ENCODE measurements around the gene SESN3.
A peak's percentile ranks its signal among the peaks of the same experiment; 100 is the strongest.
"Not testable (repeated sequence)": the region's sequence is repeated elsewhere in the genome, so short reads cannot be mapped to it uniquely, and the experiment has no call there.

Gene SESN3

DNA sequence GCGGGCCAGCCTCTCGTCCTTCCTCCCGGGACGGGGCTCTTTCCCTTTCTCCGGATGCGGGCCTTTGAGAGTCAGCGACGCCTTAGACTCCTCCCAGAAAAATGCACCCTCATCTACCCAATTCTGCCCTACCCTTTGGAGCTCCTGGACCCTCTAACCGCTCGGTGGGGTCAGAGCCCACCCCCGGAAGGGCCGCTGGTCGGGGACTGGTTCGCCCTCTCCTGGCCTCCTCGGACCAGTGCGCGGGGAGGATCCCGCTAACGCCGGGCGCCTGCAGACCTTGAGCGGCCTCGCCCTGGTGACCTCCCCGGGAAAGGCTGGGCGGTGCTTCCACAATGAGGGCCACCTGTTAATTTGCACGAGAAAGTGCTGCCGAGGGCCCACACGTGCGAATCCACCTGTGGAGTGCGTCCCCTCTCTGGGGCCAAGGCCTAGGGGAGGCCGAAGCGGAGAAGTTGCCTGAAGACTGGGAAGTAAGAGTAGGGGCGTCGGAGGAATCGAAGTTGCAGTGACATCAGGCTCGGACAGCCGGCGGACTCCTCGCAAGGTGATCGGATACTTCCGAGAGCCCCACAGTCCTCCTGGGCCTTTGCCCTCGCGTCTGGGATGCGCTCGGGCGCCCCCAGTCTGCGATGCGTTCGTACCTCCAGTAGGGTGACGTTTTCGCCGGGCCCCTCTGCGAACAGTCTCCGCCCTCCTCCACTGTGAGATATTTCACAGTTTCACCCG lies 79.9 kb downstream of the SESN3 start:
- DNase-seq, result peak; percentile 81

GRCh38 chr11:95149651-95150364 lies 81.2 kb downstream of the SESN3 start:
- DNase-seq, result no peak

- DNase-seq, result no peak
These were observed 82.1 kb downstream of the SESN3 start for GRCh38 chr11:95148938-95149337.

- DNase-seq, result no peak
These were observed 82.6 kb downstream of the SESN3 start for GRCh38 chr11:95148406-95148805.

GRCh38 chr11:95147364-95147905 lies 83.6 kb downstream of the SESN3 start:
- no peak for DNase-seq

- no peak for DNase-seq
These were observed 85.5 kb downstream of the SESN3 start for GRCh38 chr11:95145430-95146060.

- DNase-seq, result no peak
These were observed 86.4 kb downstream of the SESN3 start for GRCh38 chr11:95144313-95145235.

- DNase-seq, result no peak
These were observed 87.8 kb downstream of the SESN3 start for GRCh38 chr11:95143106-95143681.

DNA sequence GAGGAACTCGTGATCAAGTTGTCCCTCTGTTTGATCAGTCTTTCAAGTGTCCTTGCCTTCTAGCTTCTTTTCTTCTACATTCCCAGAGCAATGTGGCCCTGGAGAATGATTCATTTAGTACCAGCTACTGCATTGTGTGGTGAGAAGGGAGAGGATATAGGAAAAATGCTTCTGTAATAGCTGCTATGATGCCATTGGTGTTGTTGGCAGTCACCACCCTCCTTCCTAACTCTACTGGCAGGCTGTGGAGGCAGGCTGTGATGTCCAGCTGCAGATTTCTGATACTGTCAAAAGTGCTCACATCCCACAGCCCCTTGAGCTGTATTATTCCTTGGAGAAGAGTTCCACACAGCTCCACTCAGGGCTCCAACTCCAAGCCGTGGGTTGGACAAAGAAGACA lies 88.6 kb downstream of the SESN3 start:
- no peak for DNase-seq

DNA sequence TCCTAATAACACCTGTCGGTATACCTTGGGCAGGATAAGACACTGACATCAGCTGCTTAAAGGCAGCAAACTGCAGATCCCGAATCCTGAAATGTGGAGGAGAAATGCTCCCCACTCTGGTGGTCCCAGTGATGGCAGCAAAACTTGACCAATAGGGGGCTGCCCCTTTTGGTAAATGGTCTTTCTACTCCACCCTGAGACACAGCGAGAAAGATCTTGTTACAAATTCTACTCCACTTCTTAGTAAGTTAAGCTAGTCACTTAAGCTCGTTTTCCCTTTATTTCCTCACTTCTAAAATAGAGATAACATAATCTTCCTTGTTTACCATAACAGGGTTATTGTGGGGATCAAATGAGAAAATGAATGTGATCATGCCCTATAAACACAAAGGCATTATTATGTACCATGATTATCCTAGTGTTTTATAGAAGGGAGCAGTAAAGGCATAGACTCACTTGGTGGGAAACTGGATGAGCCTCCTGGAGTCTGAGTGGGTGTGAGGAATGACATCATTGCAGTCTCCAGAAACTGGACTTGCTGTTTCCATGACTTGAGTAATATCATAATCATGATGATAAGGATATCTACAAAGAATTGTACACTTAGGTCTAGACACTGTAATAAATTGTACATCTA lies 90.5 kb downstream of the SESN3 start:
- DNase-seq, result no peak

GRCh38 chr11:95138448-95138847 lies 92.6 kb downstream of the SESN3 start:
- no peak for DNase-seq

DNA sequence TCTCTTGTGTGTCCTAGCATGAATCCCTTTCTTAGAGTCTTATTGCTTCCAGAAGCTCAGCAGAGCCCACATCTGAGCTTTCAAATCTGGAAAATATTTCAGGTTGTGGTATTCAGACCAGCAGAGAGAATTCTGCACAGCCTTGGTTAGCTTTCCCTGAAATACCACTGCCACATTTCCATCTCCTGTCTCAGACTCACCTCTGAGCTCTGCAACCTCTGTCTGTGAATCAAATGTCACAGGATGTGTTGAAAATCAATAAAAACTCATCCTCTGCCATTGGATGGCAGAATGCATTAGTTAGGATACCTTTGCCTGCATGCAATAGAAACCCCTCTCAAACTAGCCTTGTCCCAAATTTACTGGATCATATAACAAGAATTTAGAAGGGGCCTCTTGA lies 93.7 kb downstream of the SESN3 start:
- DNase-seq, result no peak

- DNase-seq, result not testable (repeated sequence)
These were observed 94.3 kb downstream of the SESN3 start for GRCh38 chr11:95136747-95137146.

- DNase-seq, result no peak
These were observed 95.1 kb downstream of the SESN3 start for GRCh38 chr11:95135880-95136279.

DNA sequence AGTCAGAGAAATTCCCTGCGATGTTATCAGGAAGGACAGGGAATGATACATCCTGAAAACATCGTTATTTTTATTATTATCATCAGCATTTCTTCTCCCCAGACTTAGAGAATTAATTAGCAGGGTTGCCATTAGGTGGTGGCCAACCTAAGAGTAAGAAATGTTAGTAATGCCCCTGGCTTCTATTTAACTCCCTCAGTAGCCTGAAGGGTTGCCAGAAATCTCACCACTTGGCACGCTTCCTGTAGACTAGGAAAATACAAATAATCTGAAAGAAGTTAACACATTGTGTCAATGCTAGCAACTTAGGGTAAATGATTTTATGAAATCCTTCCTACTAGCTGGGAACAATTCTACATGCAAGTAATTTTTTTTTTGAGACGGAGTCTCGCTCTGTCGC lies 95.8 kb downstream of the SESN3 start:
- DNase-seq, result no peak

- DNase-seq, result peak; percentile 10
These were observed 96.5 kb downstream of the SESN3 start for GRCh38 chr11:95134491-95134890.

DNA sequence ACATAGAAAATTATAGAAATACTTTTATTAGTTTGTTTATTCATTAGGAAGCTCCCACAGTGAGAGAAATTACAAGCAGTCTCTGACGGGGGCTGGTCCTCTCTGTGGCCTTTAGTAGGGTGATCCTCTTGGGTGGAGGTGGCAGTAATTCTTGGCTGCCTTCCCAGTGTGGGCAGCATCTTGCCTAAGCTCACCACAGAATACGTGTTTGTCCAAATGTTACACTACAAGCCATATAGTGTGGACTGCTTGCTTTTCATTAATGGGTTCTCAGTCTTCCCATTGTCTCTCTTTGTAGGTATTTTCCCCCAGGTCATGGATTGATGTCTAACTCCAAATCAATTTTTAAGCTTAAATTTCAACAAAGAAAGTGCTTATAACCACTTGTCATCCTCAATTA lies 98.0 kb downstream of the SESN3 start:
- peak; percentile 5 for DNase-seq

DNA sequence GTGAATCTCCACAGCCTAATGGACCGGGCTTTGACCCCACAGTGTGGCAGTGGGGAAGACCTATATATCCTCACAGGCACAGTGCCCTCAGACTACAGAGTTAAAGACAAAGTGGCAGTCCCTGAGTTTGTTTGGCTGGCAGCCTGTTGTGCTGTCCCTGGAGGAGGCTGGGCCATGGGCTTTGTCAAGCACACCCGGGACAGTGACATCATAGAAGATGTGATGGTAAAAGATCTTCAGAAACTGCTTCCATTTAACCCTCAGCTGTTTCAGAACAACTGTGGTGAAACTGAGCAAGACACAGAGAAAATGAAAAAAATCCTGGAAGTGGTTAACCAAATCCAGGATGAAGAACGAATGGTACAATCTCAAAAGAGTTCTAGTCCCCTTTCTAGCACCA lies 102.4 kb downstream of the SESN3 start:
- DNase-seq, result no peak

- no peak for DNase-seq
These were observed 107.4 kb downstream of the SESN3 start for GRCh38 chr11:95123556-95123955.

DNA sequence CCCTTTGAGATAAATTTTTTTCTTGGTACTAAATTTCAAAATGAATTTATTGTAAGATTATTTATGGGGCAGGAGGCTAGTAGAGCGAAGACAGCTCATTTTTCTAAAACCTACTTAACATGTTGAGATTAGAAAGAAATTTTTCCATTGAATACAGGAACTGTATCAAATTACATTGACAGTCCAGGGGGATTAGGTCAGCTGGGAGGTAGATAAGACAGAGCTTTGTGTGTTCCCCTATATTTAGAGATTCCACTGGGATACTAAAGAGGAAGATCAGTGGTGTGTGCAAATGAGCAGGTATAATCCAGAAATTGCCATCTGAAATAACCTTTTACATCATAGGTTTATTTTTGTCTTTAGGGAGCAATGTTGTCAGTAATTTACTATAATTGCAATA lies 109.3 kb downstream of the SESN3 start:
- DNase-seq, result no peak

DNA sequence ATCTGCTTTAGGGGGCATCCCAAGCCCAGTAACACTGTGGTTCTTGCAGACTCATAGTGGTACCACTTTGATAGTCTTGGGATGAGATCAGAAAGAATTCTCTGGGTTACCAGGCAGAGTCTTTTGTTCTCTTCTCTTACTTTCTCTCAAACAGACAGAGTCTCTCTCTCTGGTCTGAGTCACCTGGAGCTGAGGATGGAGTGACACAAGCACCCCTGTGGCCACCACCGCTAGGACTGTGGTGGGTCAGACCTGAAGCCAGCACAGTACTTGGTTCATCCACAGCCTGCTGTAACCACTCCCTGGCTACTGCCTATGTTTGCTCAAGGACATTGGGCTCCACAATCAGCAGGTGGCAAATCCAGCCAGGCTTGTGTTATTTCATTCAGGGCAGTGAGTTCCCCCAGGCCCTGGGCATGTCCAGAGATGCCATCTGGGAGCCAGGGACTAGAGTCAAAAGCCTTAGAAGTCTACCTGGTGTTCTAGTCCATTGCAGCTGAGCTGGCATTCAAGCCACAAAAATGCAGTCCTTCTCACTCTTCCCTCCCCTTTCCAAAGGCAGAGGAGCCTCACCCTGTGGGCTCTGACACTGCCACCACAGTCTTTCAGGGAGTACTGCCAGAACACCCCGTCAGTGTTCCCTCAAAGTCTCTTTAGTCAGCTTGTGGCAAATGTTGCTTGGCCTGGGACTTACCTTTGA lies 111.5 kb downstream of the SESN3 start:
- no peak for DNase-seq

All from NCI-H345 (cell line).